Stimulated activated naive CD8-positive, alpha-beta T cell treated with anti-CD3 and anti-CD28 coated beads, Interleukin-15, amount 100 ng/mL, for 72 hours (primary cell): Measurements from ENCODE around the gene VPS18.

Source experiments
- ATAC-seq: fragments of 150-1000 bp; cut with Tn5 transposase; 2 replicates; pipeline ENCODE4 v1.10.0; 2021; ENCODE audit warnings: mild to moderate bottlenecking, moderate library complexity
- DNase-seq, 2 donors: peaks; one replicate each; pipeline ENCODE4 v3.0.0; 2021 to 2022
- H3K27ac Mint-ChIP-seq, 2 donors: one replicate each; pipeline ENCODE4 v1.8.0; 2022; ENCODE audit warnings: mild to moderate bottlenecking in 2 of 2, mixed read lengths in 2 of 2, moderate library complexity in 2 of 2
- H3K27me3 Mint-ChIP-seq: one replicate; pipeline ENCODE4 v1.8.0; 2022; ENCODE audit warnings: mixed read lengths
- H3K4me1 Mint-ChIP-seq: one replicate; pipeline ENCODE4 v1.8.0; 2022; ENCODE audit warnings: mild to moderate bottlenecking, mixed read lengths
- H3K4me3 Mint-ChIP-seq, 2 donors: one replicate each; pipeline ENCODE4 v1.8.0; 2022; ENCODE audit warnings: mild to moderate bottlenecking in 2 of 2, mixed read lengths in 2 of 2, moderate library complexity in 1 of 2
- H3K9me3 Mint-ChIP-seq, 2 donors: one replicate each; pipeline ENCODE4 v1.8.0; 2022; ENCODE audit warnings: mixed read lengths in 2 of 2

VPS18 gene

DNA sequence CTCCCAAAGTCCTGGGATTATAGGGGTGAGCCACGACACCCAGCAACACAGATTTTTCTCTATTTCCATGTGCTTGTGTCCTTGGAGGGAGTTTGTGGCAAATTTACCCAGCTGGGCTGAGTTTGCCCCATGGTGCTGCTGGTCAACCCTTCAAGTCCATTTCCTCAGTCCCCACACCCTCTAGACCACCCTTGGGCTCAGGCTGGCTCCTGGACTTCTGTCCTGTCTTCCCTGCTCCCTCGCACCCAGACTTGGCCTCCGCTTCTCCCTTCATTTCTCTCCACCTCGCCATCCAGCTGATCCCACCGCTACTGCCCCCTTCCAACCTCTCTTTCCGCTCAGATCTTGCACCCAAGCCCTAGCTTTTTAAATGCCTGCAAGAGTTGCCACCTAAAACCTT is 12.9 kb upstream of the VPS18 start:
- Mint-ChIP-seq H3K4me3 (no peak overlapping the region), H3K4me1 (peaks cover 36% of the 10 kb centered on the region), H3K27me3 (peaks cover 30% of the 10 kb centered on the region), H3K9me3 (no peaks in the 10 kb centered on the region), H3K27ac (no peak overlapping the region)
- DNase-seq (no peak), ATAC-seq (no peak)

DNA sequence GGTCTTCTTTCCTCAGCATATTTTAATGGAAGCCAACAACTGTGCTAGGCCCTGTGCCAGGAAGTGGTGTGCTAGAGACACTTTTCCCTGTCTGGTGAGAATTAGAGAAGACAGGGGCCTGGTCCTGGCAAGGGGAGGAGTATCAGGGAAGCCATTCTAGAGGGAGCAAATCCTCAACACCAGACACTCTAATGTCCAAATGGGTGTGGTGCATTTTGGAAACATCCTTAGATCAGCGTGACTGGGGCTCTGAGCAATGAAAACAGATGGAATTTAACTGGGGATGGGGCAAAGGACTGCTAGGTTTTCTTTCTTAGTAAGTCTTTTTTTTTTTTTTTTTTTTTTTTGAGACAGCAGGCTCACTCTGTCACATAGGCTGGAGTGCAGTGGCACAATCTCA is 7.7 kb upstream of the VPS18 start:
- Mint-ChIP-seq H3K27me3 (peaks cover 19% of the 10 kb centered on the region), H3K4me1 (peaks cover 28% of the 10 kb centered on the region), H3K9me3 (no peaks in the 10 kb centered on the region), H3K4me3 (no peak overlapping the region), H3K27ac (no peak overlapping the region)
- ATAC-seq, result no peak
- DNase-seq, result no peak

DNA sequence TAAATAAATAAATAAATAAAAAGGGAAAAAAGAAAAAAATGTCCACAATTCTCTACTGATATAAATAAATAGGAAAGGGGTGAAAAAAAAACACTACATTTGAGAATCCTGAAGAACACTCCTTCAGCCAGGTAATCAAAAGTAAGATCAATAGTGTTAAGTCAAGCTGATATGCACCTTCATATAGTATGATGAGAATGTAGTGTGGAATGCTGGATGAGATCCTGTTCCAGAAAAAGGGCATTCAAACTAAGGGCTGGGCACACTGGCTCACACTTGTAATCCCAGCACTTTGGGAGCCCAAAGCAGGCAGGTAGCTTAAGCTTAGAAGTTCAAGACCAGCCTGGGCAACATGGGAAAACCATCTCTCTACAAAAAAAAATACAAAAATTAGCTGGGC is 5.1 kb upstream of the VPS18 start:
- ATAC-seq (no peak), DNase-seq (no peak)
- peaks cover 17% of the 10 kb centered on the region for H3K27me3 Mint-ChIP-seq
- peaks cover 43% of the 10 kb centered on the region for H3K4me1 Mint-ChIP-seq
- no peaks in the 10 kb centered on the region for H3K9me3 Mint-ChIP-seq
- no peak overlapping the region for H3K4me3 Mint-ChIP-seq
- H3K27ac Mint-ChIP-seq, result no peak overlapping the region

DNA sequence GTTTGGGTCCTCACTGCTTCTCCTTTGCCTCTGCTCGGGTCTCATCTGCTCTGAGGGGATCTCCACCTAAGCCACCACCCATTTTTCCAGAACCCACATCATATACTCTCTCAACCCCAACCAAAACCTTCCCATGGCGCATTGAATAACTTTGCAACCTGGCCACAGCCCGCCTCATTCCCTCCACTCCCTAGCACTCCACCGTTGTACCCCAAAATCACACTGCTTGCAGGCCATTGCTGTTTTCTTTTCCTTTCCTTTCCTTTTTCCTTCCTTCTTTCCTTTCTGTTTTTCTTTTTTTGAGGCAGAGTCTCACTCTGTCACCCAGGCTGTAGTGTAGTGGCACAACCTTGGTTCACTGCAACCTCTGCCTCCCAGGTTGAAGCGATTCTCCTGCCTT is 3.1 kb upstream of the VPS18 start:
- peaks cover 5% of the 10 kb centered on the region for H3K27me3 Mint-ChIP-seq
- DNase-seq (no peak), ATAC-seq (no peak)
- no peak overlapping the region for H3K27ac Mint-ChIP-seq
- peaks cover 49% of the 10 kb centered on the region for H3K4me1 Mint-ChIP-seq
- H3K9me3 Mint-ChIP-seq, result no peaks in the 10 kb centered on the region
- no peak overlapping the region for H3K4me3 Mint-ChIP-seq

DNA sequence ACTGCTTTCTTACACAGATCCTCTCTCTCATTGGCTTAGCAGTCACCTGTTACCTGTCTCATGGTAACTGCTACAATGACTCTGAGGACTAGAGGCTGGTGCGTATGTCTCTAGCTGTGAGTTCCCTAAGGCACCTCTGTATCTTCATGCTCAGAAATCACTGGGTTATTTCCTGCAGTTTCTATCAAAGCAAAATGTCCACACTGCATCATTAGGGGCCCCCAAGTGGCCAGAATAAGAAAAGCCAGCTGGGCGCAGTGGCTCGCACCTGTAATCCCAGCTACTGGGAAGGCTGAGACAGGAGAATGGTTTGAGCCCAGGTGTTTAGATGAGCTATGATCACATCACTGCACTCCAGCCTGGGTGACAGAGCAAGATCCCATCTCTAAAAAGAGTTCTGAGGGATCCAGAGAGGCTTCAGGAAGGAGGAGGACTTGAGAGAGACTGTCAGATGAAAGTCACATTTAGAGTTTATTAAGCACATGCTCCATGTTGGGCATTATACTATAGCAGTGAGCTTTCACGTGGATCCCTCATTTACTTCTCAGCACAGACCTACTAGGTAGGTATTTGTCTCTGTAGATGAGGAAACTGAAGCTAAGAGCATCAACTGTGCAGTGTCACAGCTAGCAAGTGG is 2.3 kb upstream of the VPS18 start:
- Mint-ChIP-seq H3K27ac (no peak overlapping the region), H3K9me3 (no peaks in the 10 kb centered on the region), H3K27me3 (no peaks in the 10 kb centered on the region), H3K4me3 (no peak overlapping the region), H3K4me1 (peaks cover 56% of the 10 kb centered on the region)
- DNase-seq, result peak in 1 of 2 donors; percentile 38
- ATAC-seq, result no peak

DNA sequence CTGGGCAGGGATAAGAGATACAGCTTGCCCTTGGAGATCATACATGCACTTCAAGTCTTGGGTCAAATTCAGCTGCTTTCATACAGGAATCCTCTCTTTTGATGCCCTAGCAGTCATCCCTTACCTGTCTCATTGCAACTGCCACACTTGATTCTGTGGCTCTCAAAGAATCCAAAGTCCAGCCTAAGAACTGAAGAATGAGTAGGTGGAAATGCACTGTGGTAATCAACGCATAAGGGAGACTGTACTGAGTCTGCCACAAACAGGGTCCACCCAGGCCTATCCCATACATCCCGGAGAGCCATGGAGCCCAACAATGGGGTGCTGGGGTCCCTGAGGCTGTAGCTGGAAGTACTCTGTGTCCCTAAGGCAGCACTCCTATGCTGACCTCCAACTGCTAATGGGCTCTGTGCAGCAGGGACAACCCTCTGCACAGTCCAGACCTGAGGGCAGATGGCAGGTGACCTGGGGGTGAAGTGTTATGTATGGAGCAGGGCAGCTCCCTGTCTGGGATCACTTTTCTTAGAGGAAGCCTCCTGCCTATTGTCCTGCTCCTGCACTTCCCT is 1.7 kb upstream of the VPS18 start:
- ATAC-seq, result no peak
- H3K9me3 Mint-ChIP-seq, result no peaks in the 10 kb centered on the region
- H3K4me3 Mint-ChIP-seq, result no peak overlapping the region
- DNase-seq, result no peak
- H3K27me3 Mint-ChIP-seq, result no peaks in the 10 kb centered on the region
- H3K4me1 Mint-ChIP-seq, result peaks cover 61% of the 10 kb centered on the region
- H3K27ac Mint-ChIP-seq, result no peak overlapping the region

DNA sequence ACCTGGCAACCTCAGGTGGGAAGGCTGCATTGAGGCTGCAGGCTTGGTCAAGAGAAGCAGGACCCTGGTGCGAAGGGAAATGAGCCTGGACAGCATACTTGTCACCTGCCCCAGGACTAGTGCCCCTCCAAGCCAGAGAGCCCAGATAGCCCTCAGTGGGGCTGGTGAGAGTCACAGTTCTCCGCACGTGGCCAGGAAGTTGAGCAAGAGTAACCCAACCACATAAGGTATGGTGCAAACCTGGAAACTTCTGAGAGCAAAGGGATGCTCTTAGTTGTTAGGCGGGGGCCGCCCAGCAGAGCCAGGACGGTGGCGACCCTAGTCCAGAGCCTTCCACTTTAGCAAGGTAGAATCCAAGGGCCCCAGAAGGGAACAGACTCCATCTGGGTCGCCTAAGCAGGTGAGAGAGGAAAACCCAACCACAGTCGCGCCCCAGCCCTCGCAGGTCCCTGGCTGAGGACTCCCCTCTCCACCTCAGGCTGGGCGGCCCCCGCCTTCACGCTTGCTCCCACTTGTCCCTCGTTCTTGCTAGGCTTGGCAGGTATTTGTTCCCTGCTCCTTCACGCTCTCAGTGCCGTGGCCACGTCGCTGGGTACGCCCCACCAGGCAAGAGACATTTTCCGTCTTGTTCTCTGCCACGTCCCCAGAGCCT is 1.1 kb upstream of the VPS18 start:
- ATAC-seq (no peak), DNase-seq (no peak)
- H3K27ac Mint-ChIP-seq, result no peak overlapping the region
- H3K4me3 Mint-ChIP-seq, result peak overlapping the region in 1 of 2 donors; percentile 44
- H3K27me3 Mint-ChIP-seq, result no peaks in the 10 kb centered on the region
- H3K9me3 Mint-ChIP-seq, result no peaks in the 10 kb centered on the region
- peaks cover 61% of the 10 kb centered on the region for H3K4me1 Mint-ChIP-seq

DNA sequence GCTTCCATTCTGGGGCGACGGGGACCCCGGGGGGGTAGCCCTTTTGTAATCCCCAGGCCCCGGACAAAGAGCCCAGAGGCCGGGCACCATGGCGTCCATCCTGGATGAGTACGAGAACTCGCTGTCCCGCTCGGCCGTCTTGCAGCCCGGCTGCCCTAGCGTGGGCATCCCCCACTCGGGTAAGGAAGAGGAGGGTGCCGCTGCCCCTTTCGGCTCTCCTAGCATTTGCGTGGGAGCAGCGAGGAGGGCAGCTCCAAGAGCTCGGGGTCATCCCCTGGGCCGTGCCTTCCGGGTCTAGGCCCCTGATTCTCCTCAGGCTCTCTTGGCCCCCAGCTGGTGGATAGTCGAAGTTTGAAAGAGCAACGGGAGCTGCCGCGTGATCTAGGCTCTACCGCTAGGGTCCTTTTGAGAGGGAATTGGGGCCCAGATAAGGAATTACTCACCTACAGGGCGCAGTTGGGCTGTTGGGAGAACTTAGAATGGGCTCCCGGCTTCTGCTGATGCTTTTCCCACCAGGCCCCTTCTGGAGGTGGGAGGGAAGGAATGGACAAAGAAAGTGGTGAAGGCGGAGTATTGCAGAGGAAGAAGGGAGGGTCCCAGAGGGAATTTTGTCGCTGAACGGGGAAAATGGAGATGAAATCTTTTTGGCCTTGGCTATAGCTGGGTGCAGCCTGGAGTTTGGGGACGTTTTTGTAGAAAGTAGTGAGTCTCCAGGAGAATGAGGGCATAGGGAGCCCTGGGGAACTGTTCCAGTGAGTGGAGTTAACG is 615 bp downstream of the VPS18 start:
- Mint-ChIP-seq H3K27me3 (no peaks in the 10 kb centered on the region), H3K9me3 (no peaks in the 10 kb centered on the region), H3K4me1 (peaks cover 61% of the 10 kb centered on the region), H3K27ac (peak overlapping the region; percentile 99), H3K4me3 (peak overlapping the region; percentile 100)
- ATAC-seq (peak; percentile 75), DNase-seq (peak; percentile 66 to 69)

DNA sequence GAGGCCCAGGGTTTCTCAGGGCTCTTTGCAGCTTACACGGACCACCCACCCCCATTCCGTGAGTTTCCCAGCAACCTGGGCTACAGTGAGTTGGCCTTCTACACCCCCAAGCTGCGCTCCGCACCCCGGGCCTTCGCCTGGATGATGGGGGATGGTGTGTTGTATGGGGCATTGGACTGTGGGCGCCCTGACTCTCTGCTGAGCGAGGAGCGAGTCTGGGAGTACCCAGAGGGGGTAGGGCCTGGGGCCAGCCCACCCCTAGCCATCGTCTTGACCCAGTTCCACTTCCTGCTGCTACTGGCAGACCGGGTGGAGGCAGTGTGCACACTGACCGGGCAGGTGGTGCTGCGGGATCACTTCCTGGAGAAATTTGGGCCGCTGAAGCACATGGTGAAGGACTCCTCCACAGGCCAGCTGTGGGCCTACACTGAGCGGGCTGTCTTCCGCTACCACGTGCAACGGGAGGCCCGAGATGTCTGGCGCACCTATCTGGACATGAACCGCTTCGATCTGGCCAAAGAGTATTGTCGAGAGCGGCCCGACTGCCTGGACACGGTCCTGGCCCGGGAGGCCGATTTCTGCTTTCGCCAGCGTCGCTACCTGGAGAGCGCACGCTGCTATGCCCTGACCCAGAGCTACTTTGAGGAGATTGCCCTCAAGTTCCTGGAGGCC is 5.4 kb downstream of the VPS18 start:
- DNase-seq (no peak), ATAC-seq (no peak)
- Mint-ChIP-seq H3K27me3 (no peaks in the 10 kb centered on the region), H3K27ac (no peak overlapping the region), H3K9me3 (no peaks in the 10 kb centered on the region), H3K4me3 (no peak overlapping the region), H3K4me1 (peaks cover 65% of the 10 kb centered on the region)

DNA sequence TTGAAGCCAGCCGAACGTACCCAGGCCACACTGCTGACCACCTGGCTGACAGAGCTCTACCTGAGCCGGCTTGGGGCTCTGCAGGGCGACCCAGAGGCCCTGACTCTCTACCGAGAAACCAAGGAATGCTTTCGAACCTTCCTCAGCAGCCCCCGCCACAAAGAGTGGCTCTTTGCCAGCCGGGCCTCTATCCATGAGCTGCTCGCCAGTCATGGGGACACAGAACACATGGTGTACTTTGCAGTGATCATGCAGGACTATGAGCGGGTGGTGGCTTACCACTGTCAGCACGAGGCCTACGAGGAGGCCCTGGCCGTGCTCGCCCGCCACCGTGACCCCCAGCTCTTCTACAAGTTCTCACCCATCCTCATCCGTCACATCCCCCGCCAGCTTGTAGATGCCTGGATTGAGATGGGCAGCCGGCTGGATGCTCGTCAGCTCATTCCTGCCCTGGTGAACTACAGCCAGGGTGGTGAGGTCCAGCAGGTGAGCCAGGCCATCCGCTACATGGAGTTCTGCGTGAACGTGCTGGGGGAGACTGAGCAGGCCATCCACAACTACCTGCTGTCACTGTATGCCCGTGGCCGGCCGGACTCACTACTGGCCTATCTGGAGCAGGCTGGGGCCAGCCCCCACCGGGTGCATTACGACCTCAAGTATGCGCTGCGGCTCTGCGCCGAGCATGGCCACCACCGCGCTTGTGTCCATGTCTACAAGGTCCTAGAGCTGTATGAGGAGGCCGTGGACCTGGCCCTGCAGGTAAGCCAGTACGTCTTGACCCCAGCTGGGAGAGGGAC is 6.2 kb downstream of the VPS18 start:
- no peaks in the 10 kb centered on the region for H3K9me3 Mint-ChIP-seq
- H3K4me1 Mint-ChIP-seq, result peaks cover 60% of the 10 kb centered on the region
- no peak overlapping the region for H3K4me3 Mint-ChIP-seq
- no peaks in the 10 kb centered on the region for H3K27me3 Mint-ChIP-seq
- peak overlapping the region in 1 of 2 donors; percentile 56 for H3K27ac Mint-ChIP-seq
- DNase-seq (no peak), ATAC-seq (no peak)

DNA sequence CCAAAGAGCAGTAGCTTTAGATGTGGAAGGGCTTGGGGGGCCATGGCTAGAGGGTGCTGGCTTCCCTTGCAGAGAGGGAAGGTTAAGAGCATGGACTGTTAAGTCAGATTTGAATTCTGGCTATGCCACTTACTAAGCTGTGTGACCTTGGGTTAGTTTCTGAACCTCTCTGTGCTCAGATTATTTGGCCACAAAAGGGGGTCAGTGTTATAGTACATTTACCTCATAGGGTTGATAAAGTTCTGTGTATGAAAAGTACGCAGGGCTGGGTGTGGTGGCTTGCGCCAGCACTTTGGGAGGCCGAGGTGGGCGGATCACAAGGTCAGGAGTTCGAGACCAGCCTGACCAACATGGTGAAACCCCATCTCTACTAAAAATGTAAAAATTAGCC is 6.8 kb downstream of the VPS18 start:
- Mint-ChIP-seq H3K27me3 (no peaks in the 10 kb centered on the region), H3K9me3 (no peaks in the 10 kb centered on the region), H3K4me3 (no peak overlapping the region), H3K4me1 (peaks cover 54% of the 10 kb centered on the region), H3K27ac (no peak overlapping the region)
- no peak for DNase-seq
- no peak for ATAC-seq

DNA sequence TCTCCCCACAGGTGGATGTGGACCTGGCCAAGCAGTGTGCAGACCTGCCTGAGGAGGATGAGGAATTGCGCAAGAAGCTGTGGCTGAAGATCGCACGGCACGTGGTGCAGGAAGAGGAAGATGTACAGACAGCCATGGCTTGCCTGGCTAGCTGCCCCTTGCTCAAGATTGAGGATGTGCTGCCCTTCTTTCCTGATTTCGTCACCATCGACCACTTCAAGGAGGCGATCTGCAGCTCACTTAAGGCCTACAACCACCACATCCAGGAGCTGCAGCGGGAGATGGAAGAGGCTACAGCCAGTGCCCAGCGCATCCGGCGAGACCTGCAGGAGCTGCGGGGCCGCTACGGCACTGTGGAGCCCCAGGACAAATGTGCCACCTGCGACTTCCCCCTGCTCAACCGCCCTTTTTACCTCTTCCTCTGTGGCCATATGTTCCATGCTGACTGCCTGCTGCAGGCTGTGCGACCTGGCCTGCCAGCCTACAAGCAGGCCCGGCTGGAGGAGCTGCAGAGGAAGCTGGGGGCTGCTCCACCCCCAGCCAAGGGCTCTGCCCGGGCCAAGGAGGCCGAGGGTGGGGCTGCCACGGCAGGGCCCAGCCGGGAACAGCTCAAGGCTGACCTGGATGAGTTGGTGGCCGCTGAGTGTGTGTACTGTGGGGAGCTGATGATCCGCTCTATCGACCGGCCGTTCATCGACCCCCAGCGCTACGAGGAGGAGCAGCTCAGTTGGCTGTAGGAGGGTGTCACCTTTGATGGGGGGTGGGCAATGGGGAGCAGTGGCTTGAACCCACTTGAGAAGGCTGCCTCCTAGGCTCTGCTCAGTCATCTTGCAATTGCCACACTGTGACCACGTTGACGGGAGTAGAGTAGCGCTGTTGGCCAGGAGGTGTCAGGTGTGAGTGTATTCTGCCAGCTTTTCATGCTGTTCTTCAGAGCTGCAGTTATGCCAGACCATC is 8.6 kb downstream of the VPS18 start:
- Mint-ChIP-seq H3K9me3 (no peaks in the 10 kb centered on the region), H3K27me3 (no peaks in the 10 kb centered on the region), H3K4me3 (no peak overlapping the region), H3K4me1 (peaks cover 56% of the 10 kb centered on the region), H3K27ac (peak overlapping the region; percentile 41 to 81)
- DNase-seq (no peak), ATAC-seq (no peak)

DNA sequence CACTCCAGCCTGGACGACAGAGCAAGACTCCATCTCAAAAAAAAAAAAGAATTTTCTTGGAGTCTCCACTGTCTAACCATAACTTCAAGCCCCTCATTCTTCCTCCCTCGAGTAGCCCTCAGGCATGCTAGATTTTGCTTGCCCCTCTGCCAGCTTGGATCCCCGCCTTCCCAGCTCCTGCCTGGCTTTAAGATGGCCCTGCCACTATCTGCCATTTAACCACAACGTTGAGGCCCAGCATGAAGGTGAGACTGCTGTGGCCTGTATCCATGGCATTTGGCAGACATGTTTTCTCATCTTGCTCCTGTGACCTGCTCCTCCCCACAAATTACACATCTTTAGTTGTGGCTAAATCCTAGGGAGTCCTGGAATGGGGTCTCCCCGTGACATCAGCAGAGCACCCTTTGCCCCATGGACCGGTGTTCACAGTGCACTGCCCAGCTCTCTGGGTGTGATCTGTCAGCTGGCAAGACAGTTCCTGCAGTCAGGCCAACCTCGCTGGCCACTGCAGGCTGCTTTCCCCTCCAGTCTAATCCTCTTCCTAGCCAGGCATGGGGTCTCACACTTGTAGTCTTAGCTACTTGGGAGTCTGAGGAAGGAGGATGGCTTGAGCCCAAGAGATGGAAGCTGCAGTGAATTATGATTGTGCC is 10.4 kb downstream of the VPS18 start:
- ATAC-seq (no peak), DNase-seq (no peak)
- H3K27ac Mint-ChIP-seq, result no peak overlapping the region
- no peaks in the 10 kb centered on the region for H3K27me3 Mint-ChIP-seq
- peaks cover 62% of the 10 kb centered on the region for H3K4me1 Mint-ChIP-seq
- no peak overlapping the region for H3K4me3 Mint-ChIP-seq
- H3K9me3 Mint-ChIP-seq, result no peaks in the 10 kb centered on the region
